AG04449 (cell line): ENCODE measurements around the gene NAV1.

Experiments used
- CTCF ChIA-PET: fragments of 350-600 bp; formaldehyde crosslinking; extraction: SDS; loops from one replicate; lab custom pipeline; 2021; ENCODE audit warnings: antibody characterized with exemption; lab: Yijun Ruan, JAX
- POLR2A ChIA-PET: fragments of 400-600, 350-600 bp; formaldehyde crosslinking; extraction: SDS; loops from one replicate; lab custom pipeline; 2020; ENCODE audit warnings: antibody characterized with exemption, inconsistent platforms; lab: Yijun Ruan, JAX
- DNase-seq: peaks from one replicate; pipeline ENCODE4 v3.0.0-alpha.2; 2010; ENCODE audit warnings: low read depth, low spot score
- H3K4me3 ChIP-seq: 2 replicates; pipeline ENCODE4 v1.5.1; 2011; ENCODE audit warnings: low read depth, mild to moderate bottlenecking, control low read depth, low read length
- TF ChIP-seq, protein P1 (sequence below): IDR thresholded peaks from one replicate; pipeline ENCODE4 v1.5.1; 2011; ENCODE audit warnings: mild to moderate bottlenecking, moderate library complexity, low read length, control low read depth, inconsistent platforms; ENCODE audit not compliant: insufficient read depth; ENCODE audit errors: missing control alignments

The NAV1 gene

DNA sequence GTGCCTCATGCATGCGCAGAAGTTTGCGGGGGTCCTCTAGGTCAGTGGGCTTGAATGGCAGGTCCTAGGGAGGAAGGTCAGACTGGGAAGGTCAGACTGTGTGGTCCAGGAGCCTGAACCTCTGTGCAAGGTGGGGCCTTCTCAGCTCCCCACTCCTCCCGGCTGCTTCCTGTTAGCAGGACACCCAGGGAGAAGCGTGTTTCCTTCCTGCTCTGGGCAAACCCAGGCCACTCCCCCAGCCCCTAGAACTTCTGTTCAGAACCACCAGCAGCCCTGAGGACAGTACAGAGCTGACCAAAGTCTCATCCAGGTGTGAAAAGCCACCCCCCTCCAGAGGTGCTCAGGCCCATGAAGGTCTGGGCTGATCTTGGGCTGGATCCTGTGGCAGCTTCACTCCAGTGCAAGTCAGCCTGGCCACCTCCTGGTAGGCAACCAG, 29.9 kb downstream of the NAV1 start:
- ChIA-PET POLR2A (no interaction called here), CTCF (interaction anchor here (0.7 to 1.9 kb wide), 3 partner anchors 9 to 224 kb away, joined by 3 to 5 read pairs (median 4); no protein-coding TSS in a partner anchor)
- no peak for DNase-seq
- H3K4me3 ChIP-seq = no peak overlapping the region
- TF ChIP-seq, protein P1, sequence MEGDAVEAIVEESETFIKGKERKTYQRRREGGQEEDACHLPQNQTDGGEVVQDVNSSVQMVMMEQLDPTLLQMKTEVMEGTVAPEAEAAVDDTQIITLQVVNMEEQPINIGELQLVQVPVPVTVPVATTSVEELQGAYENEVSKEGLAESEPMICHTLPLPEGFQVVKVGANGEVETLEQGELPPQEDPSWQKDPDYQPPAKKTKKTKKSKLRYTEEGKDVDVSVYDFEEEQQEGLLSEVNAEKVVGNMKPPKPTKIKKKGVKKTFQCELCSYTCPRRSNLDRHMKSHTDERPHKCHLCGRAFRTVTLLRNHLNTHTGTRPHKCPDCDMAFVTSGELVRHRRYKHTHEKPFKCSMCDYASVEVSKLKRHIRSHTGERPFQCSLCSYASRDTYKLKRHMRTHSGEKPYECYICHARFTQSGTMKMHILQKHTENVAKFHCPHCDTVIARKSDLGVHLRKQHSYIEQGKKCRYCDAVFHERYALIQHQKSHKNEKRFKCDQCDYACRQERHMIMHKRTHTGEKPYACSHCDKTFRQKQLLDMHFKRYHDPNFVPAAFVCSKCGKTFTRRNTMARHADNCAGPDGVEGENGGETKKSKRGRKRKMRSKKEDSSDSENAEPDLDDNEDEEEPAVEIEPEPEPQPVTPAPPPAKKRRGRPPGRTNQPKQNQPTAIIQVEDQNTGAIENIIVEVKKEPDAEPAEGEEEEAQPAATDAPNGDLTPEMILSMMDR = no peak

DNA sequence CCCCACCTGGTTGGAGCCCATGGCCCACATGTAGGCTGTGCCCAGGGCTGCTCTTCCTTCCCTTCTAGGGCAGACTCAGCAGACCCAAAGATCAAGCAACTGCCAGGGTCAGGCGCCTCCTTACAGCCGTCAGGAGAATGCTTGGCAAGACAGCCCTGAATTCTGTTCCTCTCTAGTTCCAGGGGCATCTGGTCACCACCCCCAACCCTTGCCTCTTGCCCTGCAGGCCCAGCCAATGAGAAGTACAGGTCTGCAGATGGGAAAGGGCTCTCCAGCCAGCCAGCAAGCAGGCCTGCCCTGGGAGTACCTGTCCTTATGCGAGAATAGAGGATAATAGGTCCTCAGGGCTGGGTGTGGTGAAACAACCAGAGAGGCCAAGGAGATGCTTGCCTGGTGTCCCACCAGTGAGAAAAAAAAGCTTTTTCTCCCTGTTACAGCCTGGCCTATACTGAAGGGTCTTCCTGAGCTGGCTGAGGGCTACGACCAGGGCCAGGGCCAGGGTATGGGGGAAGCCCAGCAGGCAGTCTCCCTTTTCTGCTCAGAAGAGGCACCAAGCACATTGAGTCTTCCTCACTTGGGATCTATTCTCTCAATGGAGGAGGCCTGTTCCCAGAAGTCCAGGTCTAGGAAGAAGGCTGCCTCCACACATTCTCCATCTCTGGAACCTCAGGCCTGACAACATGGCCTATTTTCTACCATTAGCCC, 31.4 kb downstream of the NAV1 start:
- no peak for DNase-seq
- H3K4me3 ChIP-seq = no peak overlapping the region
- ChIA-PET CTCF (interaction anchor here (0.7 to 2.3 kb wide), 4 partner anchors 7 to 126 kb away, joined by 3 to 7 read pairs (median 4); no protein-coding TSS in a partner anchor), POLR2A (interaction anchor here (0.6 to 1.4 kb wide), 2 partner anchors 12 to 80 kb away, joined by 3 read pairs; no protein-coding TSS in a partner anchor)
- TF ChIP-seq, protein P1 = no peak

DNA sequence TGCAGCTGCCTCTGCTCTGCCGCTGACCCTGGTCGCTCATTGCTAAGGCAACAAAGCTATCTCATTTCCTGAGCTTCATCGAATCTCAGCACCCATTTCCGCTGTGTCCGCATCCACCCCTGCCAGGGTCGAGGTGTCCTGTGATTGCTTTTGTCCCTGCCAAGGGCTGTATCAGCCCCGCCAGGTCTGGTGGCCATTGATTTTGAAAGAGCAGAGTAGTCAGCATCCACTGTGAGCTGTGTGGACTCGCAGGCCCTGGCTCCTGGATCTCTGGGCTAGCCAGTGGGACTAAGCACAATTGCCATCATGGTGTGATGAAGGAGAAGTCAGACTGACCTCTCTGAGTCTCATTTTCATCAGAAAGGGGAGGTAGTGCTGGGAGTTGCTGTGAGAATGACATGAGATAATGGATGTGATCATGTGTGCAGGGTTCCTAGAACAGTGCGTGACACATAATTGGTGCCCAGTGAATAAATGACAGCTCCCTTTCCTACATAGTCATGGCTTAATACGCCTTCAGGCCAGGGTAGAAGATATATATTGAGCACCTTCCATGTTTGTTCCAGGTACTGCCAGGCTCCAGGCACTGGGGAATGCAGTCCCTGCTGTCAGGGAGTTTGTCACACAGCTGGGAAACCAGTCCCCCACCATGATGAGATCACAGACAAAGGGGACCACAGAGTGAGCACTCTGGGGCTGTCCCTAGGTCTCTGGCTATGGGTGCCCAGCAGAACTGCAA, 32.1 kb downstream of the NAV1 start:
- H3K4me3 ChIP-seq = no peak overlapping the region
- no peak for DNase-seq
- CTCF ChIA-PET = interaction anchor here (0.7 to 2.3 kb wide), 4 partner anchors 8 to 126 kb away, joined by 3 to 7 read pairs (median 4); no protein-coding TSS in a partner anchor
- POLR2A ChIA-PET = interaction anchor here (0.6 to 1.4 kb wide), 2 partner anchors 11 to 79 kb away, joined by 3 read pairs; no protein-coding TSS in a partner anchor
- TF ChIP-seq, protein P1 = no peak

DNA sequence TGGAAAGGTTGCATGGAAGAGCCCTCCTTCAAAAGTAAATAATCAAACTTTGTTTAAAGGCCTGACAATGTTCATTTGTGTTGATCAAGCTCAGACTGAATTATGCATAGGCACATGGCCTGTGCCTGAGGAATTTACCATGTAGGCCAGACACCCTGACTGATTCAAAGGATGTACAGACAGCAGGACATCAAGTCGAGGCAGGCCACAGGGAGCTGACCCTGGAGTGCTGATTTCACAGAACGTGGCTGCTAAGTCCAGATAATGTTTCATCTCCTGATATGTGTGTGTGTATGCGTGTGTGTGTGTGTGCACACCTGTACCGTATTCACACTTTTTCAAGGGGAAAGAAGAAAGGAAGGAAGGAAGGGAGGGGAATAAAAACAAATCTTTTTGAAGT, 34.1 kb downstream of the NAV1 start:
- POLR2A ChIA-PET = no interaction called here
- H3K4me3 ChIP-seq = no peak overlapping the region
- no peak for DNase-seq
- CTCF ChIA-PET = interaction anchor here (0.5 to 1.2 kb wide), 4 partner anchors 9 to 132 kb away, joined by 3 to 4 read pairs (median 4); no protein-coding TSS in a partner anchor
- TF ChIP-seq, protein P1 = no peak

DNA sequence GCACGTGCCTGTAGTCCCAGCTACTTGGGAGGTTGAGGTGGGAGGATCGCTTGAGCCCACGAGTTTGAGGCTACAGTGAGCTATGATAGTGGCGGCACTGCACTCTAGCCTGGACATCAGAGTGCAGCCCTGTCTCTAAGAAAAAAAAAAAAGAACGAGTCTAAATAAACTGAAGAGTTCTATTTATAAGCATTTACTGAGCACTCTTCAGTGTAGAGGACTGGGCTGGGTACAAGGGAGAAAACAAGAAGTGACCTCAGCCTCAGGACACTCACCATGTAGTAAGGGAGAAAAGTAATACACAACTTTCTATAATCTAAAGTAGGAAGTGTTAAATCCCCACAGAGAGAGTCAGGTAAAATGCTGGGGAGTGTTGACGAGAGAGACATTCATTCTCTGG, 35.0 kb downstream of the NAV1 start:
- H3K4me3 ChIP-seq = no peak overlapping the region
- TF ChIP-seq, protein P1 = no peak
- DNase-seq = no peak
- CTCF ChIA-PET = interaction anchor here (1.0 to 1.1 kb wide), 2 partner anchors 16 to 43 kb away, joined by 3 read pairs; no protein-coding TSS in a partner anchor
- POLR2A ChIA-PET = no interaction called here

DNA sequence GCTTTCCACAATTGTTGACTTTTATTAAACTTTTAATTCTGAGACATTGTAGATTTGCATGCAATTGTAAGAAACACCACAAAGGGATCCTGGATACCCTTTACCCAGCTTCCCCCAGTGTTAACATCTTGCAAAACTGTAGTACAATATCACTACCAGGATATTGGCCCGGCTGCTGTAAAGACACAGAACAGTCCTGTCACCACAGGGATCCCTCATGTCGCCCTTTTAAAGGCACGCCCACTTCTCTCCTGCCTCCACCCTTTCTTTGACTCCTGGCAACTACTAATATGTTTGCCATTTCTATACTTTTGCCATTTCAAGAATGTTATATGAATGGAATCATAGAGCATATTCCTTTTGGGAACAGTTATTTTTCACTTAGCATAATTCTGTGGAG, 37.0 kb downstream of the NAV1 start:
- no peak overlapping the region for H3K4me3 ChIP-seq
- no peak for DNase-seq
- CTCF ChIA-PET = no interaction called here
- TF ChIP-seq, protein P1 = no peak
- POLR2A ChIA-PET = no interaction called here
